Measurements from ENCODE around the gene RAB43.

Gene RAB43

DNA sequence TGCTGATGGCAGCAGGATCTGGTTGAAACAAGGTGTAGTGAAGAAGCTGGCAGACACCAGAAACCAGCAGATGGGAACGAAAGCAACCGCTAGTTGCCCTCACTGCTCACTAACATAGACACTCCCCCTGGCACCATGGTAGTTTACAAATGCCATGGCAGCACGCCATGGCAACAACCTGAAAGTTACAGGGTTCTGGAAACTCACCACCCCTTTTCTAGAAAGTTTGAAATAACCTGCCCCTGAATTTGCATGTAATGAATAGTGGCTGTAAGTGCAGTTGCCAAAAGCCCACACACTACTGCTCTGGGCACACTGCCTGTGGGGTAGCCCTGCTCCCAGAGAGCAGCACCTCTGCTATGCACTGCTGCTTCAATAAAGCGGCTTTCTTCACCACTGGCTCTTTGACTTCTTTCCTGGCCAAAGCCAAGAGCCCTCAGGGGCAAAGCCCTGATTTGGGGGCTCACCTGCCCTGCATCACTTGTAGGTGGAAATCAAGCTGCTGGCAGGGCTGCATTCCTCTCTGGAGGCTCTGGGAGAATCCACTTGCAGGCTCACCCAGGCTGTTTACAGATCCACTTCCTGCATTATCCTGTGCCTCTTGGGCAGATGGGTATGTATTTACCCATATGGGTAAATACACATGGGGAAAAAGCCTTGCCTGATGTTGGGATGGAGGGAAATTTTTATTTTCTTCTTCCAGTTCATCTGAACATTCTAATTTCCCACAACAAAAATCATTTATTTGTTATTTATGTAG lies 63.0 kb downstream of the RAB43 start:
- TF ChIP-seq, protein P1, sequence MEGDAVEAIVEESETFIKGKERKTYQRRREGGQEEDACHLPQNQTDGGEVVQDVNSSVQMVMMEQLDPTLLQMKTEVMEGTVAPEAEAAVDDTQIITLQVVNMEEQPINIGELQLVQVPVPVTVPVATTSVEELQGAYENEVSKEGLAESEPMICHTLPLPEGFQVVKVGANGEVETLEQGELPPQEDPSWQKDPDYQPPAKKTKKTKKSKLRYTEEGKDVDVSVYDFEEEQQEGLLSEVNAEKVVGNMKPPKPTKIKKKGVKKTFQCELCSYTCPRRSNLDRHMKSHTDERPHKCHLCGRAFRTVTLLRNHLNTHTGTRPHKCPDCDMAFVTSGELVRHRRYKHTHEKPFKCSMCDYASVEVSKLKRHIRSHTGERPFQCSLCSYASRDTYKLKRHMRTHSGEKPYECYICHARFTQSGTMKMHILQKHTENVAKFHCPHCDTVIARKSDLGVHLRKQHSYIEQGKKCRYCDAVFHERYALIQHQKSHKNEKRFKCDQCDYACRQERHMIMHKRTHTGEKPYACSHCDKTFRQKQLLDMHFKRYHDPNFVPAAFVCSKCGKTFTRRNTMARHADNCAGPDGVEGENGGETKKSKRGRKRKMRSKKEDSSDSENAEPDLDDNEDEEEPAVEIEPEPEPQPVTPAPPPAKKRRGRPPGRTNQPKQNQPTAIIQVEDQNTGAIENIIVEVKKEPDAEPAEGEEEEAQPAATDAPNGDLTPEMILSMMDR (IDR thresholded peaks at IDR 0.05; ENCODE audit: control insufficient read depth, extremely low read depth, insufficient read depth): peak; percentile 29; the same call in 1 of the 2 replicates
- no peak overlapping the region for H3K4me3 ChIP-seq (ENCODE audit: low read depth, low read length)
- DNase-seq (ENCODE audit: low read depth): no peak

DNA sequence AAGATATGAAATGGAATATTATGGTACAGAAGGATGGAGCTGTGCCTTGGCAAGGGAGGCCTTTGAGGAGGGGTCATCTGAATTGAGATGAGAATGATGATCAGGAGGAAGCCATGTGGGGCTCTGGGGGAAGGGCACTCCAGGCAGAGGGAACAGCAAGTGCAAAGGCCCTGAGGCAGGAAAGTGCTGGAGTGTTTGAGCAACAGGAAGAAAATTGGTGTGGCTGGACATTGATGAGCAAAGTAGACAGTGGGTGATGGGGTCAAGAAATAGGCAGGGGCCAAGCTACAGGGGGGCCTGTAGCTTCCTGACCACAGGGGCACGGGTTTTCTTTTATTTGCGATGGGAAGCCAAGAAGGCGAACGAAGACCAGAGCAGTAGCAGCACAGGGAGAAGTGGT lies 64.4 kb downstream of the RAB43 start:
- TF ChIP-seq, protein P1 (IDR thresholded peaks at IDR 0.05; ENCODE audit: control insufficient read depth, extremely low read depth, insufficient read depth): no peak
- H3K4me3 ChIP-seq (ENCODE audit: low read depth, low read length): no peak overlapping the region
- DNase-seq (ENCODE audit: low read depth): no peak

DNA sequence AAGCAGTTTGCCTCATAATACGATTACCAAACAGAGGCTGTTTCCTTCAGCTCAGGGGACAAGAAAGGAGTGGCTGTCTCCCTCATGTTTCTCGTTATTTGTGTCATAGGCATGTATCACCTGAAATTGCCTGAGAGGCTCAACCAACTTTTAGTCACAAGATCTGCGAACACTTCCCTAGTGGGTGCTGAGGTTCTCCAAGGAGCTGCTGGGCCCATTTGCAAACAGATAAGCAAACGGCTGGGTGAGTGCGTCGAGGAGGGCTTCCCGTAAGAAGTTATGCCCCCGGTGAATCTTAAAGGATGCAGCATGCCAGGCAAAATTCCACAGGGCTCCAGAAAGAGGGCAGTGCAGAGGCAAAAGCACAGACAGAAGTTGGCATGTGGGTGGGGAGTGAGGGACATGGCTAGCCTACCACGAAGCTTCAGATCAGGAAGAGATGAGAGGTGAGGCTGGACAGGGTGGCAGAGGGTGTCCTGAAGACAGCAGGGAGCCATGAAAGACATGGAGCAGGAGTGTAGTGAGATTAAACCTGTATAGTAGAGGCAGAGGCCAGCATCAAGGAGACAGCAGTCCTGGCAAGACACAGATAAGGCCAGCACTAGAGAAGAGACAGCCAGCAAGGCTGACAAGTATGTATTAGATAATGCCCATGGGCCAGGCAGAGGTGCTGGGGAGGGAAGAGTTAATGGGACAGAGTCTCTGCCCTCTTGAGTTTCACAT lies 65.0 kb downstream of the RAB43 start:
- DNase-seq (ENCODE audit: low read depth): no peak
- TF ChIP-seq, protein P1 (IDR thresholded peaks at IDR 0.05; ENCODE audit: control insufficient read depth, extremely low read depth, insufficient read depth): no peak
- H3K4me3 ChIP-seq (ENCODE audit: low read depth, low read length): no peak overlapping the region

DNA sequence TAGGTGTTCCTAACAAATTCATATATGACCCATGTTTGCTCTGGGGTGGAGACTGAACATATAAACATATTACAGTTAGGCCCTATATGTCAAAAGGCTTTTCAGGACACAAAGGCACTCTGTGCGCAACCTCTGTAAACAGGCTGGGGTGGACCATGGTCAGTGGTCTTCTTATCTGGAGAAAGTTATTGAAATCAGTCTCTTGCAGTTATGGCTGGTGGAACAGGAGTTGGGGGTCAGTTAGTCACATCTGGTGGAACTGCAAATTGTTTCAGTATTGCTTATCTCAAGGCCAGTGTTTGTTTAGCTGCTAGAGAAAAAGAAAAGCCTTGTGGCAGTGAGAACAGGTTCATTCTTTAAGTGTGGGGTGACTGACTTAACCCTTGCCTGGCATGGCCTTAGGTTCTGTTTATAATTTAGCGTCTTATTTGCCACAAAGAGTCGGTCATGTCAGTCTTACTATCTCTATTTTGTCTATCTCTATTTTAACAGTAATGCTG lies 66.9 kb downstream of the RAB43 start:
- DNase-seq (ENCODE audit: low read depth): no peak
- TF ChIP-seq, protein P1 (IDR thresholded peaks at IDR 0.05; ENCODE audit: control insufficient read depth, extremely low read depth, insufficient read depth): no peak
- H3K4me3 ChIP-seq (ENCODE audit: low read depth, low read length): no peak overlapping the region

DNA sequence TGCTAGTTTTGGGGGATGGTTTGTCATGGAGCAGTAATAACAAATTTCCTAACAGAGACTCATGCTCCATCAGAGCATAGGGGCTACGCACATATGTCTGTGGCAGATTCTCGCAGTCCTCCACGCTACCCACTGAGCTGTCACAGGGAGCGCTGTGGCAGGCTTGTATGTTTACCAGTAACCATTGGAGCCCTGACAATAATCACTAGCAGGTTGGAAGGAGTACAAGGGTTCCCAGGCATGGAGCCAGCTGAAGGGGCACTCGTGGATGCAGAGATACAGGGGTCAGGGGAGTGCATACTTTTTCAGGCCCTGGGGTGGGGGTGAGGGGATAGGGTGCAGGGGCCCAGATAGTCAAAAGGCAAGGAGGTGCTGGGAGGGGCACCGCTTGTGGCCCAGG lies 68.9 kb downstream of the RAB43 start:
- DNase-seq (ENCODE audit: low read depth): no peak
- H3K4me3 ChIP-seq (ENCODE audit: low read depth, low read length): no peak overlapping the region
- TF ChIP-seq, protein P1 (IDR thresholded peaks at IDR 0.05; ENCODE audit: control insufficient read depth, extremely low read depth, insufficient read depth): 0 out of 2 replicates have a peak, but pooled peaks have one; percentile 4

DNA sequence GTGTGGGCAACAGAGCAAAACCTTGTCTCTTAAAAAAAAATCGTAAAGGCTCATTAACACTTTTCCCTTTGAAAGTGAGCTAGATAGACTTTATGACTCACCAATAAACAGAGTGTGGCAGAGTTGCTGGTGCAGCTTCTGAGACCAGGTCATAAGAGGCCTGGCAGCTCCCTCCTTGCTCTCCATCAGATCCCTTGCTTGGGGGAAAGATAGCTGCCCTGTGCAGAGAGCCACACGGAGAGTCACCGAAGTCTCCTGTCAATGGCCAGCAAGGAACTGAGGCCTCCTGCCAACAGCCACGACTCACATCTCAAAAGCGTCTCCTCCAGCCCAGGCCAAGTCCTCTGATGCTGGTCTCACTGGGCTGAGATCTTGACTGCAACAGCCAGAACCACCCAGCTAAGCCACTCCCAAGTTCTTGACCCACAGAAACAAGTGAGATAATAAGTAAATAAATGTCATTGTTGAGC lies 69.7 kb downstream of the RAB43 start:
- TF ChIP-seq, protein P1 (IDR thresholded peaks at IDR 0.05; ENCODE audit: control insufficient read depth, extremely low read depth, insufficient read depth): no peak
- no peak for DNase-seq (ENCODE audit: low read depth)

More for the DNA sequence above, 69.7 kb downstream of the RAB43 start:
- H3K4me3 ChIP-seq (ENCODE audit: low read depth, low read length): no peak overlapping the region
